Loucy (cell line): ENCODE measurements around the gene TTC7B.

Experiments used
- EZH2phosphoT487 ChIP-seq: fragments of 200-600 bp; IDR thresholded peaks from 2 replicates; pipeline ENCODE4 v1.6.1; 2018; ENCODE audit warnings: antibody characterized with exemption, mild to moderate bottlenecking, moderate library complexity, borderline replicate concordance
- TF ChIP-seq, protein P1 (sequence below): fragments of 200-600 bp; sonication (generic); conservative IDR thresholded peaks from 2 replicates; pipeline ENCODE4 v1.5.1; 2014; ENCODE audit warnings: mild to moderate bottlenecking, antibody characterized with exemption, low read length

- TF ChIP-seq, protein P1, sequence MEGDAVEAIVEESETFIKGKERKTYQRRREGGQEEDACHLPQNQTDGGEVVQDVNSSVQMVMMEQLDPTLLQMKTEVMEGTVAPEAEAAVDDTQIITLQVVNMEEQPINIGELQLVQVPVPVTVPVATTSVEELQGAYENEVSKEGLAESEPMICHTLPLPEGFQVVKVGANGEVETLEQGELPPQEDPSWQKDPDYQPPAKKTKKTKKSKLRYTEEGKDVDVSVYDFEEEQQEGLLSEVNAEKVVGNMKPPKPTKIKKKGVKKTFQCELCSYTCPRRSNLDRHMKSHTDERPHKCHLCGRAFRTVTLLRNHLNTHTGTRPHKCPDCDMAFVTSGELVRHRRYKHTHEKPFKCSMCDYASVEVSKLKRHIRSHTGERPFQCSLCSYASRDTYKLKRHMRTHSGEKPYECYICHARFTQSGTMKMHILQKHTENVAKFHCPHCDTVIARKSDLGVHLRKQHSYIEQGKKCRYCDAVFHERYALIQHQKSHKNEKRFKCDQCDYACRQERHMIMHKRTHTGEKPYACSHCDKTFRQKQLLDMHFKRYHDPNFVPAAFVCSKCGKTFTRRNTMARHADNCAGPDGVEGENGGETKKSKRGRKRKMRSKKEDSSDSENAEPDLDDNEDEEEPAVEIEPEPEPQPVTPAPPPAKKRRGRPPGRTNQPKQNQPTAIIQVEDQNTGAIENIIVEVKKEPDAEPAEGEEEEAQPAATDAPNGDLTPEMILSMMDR: no peak
- no peak for TF ChIP-seq EZH2phosphoT487
These were observed 210.8 kb downstream of the TTC7B start for GRCh38 chr14:90605430-90605829.
